HPDE6-E6E7 (cell line): ENCODE results near the gene TMEM232.

Experiments
- DNase-seq: peaks from one replicate; pipeline ENCODE4 v3.0.0; 2011; ENCODE audit warnings: missing footprints; ENCODE audit errors: extremely low spot score

Gene TMEM232

GRCh38 chr5:110401881-110402280, 324.6 kb downstream of the TMEM232 start:
- DNase-seq: peak; percentile 3

GRCh38 chr5:110398951-110399350, 327.5 kb downstream of the TMEM232 start:
- DNase-seq: no peak

GRCh38 chr5:110397281-110397680, 329.2 kb downstream of the TMEM232 start:
- DNase-seq: no peak

- DNase-seq: peak; percentile 2
Measured at GRCh38 chr5:110386782-110387181, 339.7 kb downstream of the TMEM232 start.

- DNase-seq: no peak
Measured at GRCh38 chr5:110383231-110383630, 343.2 kb downstream of the TMEM232 start.

- DNase-seq: no peak
Measured at GRCh38 chr5:110377943-110378342, 348.5 kb downstream of the TMEM232 start.

- DNase-seq: no peak
Measured at GRCh38 chr5:110377361-110377760, 349.1 kb downstream of the TMEM232 start.

- DNase-seq: no peak
Measured at GRCh38 chr5:110376281-110376951, 350.1 kb downstream of the TMEM232 start.

- no peak for DNase-seq
Measured at GRCh38 chr5:110371725-110372041, 354.8 kb downstream of the TMEM232 start.

GRCh38 chr5:110371011-110371724, 355.3 kb downstream of the TMEM232 start:
- DNase-seq: no peak
